GM19023 (cell line): ENCODE data around the gene WASHC1.
"Not testable (repeated sequence)": the region's sequence is repeated elsewhere in the genome, so short reads cannot be mapped to it uniquely, and the experiment has no call there.

Source experiments
- ATAC-seq: cut with Tn5 transposase; IDR thresholded peaks from one replicate; pipeline ENCODE4 v1.9.1; 2021; ENCODE audit warnings: mild to moderate bottlenecking, moderate library complexity; ENCODE audit not compliant: unreplicated experiment

WASHC1 gene

GRCh38 chr9:29356-29755 lies at the start of gene WASHC1:
WASHC1 (minus strand) TSS chr9:29456; CDS start chr9:24999, 4,457 bp downstream.
- not testable (repeated sequence) for ATAC-seq

DNA sequence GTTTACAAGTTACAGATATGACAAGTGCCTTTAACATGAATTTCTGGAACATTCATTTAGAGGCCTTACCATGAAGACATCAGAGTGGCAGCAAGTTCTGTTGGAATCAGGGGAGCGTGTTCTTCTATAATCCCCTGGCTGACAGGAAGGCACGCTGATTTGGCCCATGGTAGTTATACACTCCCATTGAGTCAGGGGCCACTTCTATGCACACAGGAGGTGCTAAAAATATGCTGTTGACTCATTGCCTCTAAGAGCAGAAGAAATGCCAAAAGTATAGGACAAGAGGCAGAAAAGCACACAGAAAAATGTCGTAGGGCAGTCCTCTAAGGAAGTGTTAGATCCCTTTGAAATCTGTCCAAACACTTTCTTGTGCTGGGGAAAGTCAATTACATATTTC lies 49.1 kb upstream of the WASHC1 start:
- ATAC-seq, result not testable (repeated sequence)

DNA sequence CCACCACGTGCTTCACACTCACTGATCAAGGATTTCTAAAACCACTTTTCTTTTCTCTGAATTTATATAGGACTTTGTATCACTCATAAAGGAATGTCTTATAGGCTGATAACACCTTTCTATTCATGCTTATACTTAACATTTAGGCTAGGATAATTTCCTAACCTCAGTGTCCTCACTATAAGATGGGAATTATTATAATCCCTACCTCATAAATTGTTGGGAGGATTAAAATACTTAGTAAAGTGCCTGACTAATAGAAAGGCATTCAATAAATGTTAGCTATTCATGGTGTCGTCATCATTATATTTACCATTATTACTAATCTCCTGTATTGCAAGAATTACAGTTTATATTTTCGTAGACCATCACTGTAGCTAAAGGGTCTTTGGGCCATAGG lies 47.1 kb upstream of the WASHC1 start:
- not testable (repeated sequence) for ATAC-seq

DNA sequence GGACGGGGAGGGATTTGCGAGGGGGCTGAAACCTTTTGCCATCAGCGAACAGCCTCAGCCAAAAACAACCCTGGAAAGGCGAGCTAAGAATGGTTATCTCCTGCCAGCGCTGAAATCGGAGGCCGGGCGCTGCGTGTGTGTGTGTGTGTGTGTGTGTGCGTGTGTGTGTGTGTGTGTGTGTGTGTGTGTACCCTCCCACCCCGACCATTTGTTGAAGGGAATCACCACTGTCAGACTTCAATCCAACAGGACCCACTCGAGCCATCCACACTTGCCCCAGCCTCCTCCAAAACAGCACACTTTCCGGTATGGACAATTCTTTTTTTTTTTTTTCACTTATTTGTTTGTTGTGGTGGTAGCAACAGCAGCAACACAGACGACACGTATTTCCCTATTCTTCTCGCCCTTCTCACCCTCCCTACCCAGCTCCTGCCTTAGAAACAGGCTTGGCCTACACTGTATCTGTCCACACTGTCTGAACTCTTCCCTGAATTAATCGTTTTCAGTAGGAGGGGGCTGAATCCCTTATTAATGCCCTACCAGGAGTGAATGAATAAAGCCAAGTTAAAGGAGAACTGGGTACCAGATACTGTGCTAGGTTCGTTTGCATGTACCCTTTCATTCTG lies 44.8 kb upstream of the WASHC1 start:
- not testable (repeated sequence) for ATAC-seq

DNA sequence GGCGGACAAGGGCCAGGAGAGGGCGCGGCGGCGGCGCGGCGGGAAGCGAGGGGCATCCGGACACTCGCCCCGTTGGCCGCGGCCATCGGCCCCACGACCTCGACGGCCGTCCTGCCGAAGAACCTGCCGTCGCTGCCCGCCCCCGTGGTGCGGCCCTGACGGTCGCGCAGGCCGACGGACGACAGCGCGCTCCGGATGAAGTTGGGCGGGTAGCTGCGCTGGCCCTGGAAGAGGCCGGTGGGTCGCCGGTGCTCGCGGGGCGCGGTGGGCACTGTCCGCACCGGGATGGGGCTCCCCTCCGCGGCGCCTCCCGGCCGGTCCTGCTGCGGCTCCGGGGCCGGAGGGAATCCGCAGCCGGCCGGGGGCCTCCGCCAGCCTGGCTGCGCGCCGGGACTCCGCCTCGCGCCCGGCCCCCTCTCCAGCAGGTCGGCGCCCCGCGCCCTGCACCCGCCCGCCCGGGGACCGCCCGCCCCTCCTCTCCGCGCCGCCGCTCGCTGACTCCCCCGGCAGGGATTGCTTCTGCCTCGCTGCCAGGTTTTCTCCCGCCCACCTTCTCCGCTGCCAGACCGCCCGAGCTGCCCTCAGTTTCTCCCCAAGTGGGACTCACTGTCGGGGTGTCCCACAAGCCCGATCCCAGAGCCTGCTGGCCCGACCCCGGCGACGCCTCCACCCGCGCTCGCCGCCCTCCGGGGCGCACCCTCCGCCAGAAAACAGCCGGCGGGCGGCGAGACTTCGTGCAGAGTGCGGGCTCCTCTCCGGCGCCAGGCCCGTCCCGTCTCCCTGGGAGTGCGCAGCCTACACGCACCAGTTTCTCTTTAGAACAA lies 44.0 kb upstream of the WASHC1 start:
- not testable (repeated sequence) for ATAC-seq

DNA sequence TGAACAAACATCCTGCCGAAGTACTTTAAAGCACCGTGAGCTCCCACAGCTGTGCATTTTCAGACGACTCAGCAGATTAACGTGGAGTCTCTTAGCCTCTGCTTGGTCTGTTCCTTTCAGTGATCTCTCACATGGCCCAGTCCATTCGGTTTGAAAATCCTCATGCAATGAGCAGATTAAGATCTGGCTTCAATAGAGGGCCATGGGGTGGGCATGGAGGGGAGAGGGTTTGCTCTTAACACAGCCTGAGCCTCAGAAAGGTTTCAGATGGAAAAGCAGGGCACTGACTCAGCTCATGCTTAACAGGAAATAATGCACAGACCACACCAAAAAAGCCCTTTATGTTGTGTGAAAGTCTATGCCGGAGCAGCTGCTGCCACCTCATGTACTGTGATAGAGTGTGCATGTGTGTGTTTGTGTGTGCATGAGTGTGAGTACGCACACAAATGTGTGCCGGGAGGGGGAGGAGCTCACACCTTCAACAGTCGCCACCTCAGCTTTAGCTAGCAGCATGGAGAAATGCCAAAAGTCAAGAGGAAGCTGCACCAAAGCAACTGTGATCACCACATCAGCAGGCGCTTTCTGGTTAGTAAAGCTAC lies 33.9 kb upstream of the WASHC1 start:
- ATAC-seq, result peak; percentile 76

GRCh38 chr9:52678-53077 lies 23.4 kb upstream of the WASHC1 start:
- peak; percentile 85 for ATAC-seq

- not testable (repeated sequence) for ATAC-seq
Observed at GRCh38 chr9:48190-48842, 19.1 kb upstream of the WASHC1 start.

- ATAC-seq, result not testable (repeated sequence)
Observed at GRCh38 chr9:46639-47271, 17.5 kb upstream of the WASHC1 start.

DNA sequence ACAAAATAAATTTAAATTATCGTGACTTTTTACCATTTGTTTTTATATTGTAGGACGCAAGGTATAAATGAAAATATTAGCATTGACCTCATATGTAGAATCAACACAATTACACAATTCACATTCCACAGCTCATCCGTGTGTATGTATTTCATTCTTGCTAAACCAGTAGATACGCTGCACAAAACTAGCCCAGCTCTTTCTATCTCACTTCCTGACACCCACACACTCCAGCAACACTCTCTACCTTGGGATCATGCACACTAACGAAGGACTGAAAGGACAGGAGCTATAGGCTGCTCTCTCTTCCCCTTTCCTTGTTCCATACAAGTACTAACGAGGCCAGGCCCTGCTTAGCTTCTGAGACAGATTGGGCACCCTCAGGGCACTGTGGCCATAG lies 16.9 kb upstream of the WASHC1 start:
- not testable (repeated sequence) for ATAC-seq

GRCh38 chr9:45180-45878 lies 16.1 kb upstream of the WASHC1 start:
- not testable (repeated sequence) for ATAC-seq

DNA sequence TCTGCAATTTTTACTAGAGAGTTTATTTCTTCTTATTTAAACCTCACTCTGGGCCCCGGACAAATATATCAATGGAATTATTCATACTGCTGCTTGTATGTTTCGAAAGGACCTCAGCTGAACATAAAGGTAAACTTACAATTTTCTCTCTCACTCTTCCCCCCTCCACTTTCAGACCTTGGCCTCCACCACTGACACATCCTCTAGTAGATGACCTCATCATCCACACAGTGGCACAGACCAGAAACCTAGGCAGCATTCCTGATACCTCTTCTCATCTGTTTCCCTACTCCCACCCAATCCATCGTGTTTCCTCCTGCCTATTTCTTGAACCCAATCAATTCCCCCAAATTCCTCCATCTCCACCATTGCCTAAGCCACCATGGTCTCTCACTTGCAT lies 15.2 kb upstream of the WASHC1 start:
- ATAC-seq, result not testable (repeated sequence)

- ATAC-seq, result not testable (repeated sequence)
Observed at GRCh38 chr9:43636-44035, 14.4 kb upstream of the WASHC1 start.

DNA sequence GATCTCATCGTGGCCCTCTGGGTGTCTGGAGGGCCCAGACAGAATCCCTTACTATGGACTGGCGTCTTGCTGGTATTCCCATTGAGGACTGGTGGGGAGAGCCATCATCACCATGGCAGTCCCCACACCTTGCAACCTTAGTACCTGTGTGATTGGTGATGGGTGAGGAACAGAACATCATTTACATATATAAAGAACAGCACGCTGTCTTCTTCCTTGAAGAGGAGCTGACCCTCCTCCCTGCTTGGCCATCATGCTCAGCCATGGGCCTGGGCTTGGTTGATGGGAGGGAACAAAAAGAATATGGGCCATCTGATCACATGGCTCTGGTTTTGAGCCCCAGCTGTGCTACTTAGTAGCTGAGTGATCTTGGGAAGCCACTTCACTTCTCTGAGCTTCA lies 13.9 kb upstream of the WASHC1 start:
- not testable (repeated sequence) for ATAC-seq

GRCh38 chr9:41819-42218 lies 12.6 kb upstream of the WASHC1 start:
- not testable (repeated sequence) for ATAC-seq

DNA sequence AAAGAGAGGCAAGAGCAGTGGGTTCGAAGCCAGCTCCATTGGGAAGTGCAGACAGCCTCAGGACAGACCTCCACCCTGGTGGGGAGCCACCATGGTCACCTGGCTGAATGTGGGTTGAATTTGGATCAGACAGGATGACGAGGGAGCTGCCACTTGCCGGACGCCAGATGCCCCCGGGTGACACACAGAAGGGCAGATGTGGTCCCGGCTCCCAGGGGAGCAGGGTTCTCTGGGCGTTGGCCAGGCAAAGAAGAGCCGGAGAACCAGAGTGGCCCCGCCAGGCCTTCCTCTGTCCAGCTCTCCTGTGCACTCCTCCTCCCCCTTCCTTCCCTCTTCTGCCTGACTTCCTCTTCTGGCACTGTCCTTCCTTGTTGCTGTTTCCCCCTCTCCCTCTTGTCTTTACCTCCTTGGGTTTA lies 12.0 kb upstream of the WASHC1 start:
- not testable (repeated sequence) for ATAC-seq

GRCh38 chr9:32308-32707 lies 3.1 kb upstream of the WASHC1 start:
- ATAC-seq, result not testable (repeated sequence)

DNA sequence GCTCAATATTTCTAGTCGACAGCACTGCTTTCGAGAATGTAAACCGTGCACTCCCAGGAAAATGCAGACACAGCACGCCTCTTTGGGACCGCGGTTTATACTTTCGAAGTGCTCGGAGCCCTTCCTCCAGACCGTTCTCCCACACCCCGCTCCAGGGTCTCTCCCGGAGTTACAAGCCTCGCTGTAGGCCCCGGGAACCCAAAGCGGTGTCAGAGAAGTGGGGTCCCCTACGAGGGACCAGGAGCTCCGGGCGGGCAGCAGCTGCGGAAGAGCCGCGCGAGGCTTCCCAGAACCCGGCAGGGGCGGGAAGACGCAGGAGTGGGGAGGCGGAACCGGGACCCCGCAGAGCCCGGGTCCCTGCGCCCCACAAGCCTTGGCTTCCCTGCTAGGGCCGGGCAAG lies 481 bp downstream of the WASHC1 start:
- not testable (repeated sequence) for ATAC-seq

GRCh38 chr9:21621-22020 lies 7.6 kb downstream of the WASHC1 start:
- not testable (repeated sequence) for ATAC-seq

- ATAC-seq, result not testable (repeated sequence)
Observed at GRCh38 chr9:16875-17274, 12.4 kb downstream of the WASHC1 start.
